LNCaP clone FGC (cell line): Measurements from ENCODE around the gene CTSD.

Experiments
- DNase-seq: peaks from one replicate; pipeline ENCODE4 v3.0.0-alpha.2; 2011; ENCODE audit warnings: low read depth
- H3K4me3 ChIP-seq: 2 replicates; pipeline ENCODE4 v1.5.1; 2011; ENCODE audit warnings: mild to moderate bottlenecking, low read depth, low read length, control low read depth
- CTCF ChIP-seq: IDR thresholded peaks from 2 replicates; pipeline ENCODE4 v1.5.1; 2012; ENCODE audit warnings: mild to moderate bottlenecking; ENCODE audit not compliant: control insufficient read depth, insufficient read depth; ENCODE audit errors: extremely low read depth

The CTSD gene

DNA sequence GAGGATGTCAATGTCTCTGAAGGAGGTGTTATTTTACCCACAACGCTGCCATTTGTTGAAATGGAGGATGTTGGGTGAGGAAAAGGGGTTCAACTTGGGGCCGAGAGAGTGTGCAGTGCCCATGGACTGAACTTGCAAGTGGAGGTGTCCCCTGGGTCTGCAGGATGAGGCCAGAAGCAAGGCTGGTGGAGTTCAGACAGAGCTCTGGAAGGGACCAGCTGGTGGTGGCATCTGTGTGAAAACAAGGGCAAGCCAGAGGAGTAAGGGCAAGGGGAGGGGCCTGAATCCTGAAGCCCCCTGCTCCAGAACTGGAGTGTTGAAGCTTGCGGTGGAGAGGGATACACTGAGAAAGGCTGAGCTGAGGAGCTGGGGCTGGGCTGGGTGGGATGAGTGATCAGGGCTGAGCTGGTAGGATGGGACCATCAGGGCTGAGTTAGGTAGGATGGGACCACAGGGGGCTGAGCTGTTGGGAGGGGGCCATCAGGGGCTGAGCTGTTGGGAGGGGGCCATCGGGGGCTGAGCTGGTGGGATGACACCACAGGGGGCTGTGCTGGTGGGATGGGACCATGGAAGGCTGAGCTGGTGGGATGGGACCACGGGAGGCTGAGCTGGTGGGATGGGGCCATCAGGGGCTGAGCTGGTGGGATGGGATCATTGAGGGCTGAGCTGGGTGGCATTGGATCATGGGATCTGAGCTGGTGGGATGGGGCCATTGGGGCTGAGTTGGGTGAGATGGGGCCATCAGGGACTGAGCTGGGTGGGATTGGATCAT lies 13.4 kb upstream of the CTSD start:
- TF ChIP-seq CTCF = no peak
- no peak for DNase-seq
- H3K4me3 ChIP-seq = no peak overlapping the region

- no peak overlapping the region for H3K4me3 ChIP-seq
- DNase-seq = no peak
- TF ChIP-seq CTCF = no peak
Measured at GRCh38 chr11:1776331-1776851, 12.7 kb upstream of the CTSD start.

- TF ChIP-seq CTCF = no peak
Measured at GRCh38 chr11:1774886-1775285, 11.2 kb upstream of the CTSD start.

DNA sequence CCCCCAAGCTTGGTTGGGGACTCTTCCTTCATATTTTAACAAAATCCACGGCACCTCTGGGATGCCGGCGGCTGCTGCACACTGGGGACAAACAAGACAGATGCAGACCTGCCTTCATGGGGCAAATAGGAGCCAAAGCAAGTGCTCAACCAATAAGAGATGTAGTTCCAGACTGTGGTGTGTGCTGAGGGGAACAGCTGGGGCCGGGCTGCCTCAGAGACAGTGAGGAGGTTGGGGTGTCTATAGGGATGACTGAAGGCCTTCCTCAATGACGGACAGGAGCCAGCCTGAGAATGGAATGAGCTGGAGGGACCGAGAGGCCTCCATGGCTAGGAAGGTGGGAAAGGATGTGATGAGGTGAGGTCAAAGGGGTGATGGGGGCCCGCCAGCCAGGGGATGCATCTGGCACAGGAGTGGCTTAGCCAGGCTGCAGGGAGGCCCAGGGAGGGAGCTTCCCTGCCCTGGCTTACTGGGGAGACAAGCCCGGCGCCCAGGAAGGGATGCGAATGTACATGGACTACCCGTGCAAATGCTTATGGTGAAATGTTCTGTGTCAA lies 10.3 kb upstream of the CTSD start:
- DNase-seq = no peak
- TF ChIP-seq CTCF = no peak
- no peak overlapping the region for H3K4me3 ChIP-seq

More at GRCh38 chr11:1774886-1775285, 11.2 kb upstream of the CTSD start:
- H3K4me3 ChIP-seq = no peak overlapping the region
- DNase-seq = no peak

DNA sequence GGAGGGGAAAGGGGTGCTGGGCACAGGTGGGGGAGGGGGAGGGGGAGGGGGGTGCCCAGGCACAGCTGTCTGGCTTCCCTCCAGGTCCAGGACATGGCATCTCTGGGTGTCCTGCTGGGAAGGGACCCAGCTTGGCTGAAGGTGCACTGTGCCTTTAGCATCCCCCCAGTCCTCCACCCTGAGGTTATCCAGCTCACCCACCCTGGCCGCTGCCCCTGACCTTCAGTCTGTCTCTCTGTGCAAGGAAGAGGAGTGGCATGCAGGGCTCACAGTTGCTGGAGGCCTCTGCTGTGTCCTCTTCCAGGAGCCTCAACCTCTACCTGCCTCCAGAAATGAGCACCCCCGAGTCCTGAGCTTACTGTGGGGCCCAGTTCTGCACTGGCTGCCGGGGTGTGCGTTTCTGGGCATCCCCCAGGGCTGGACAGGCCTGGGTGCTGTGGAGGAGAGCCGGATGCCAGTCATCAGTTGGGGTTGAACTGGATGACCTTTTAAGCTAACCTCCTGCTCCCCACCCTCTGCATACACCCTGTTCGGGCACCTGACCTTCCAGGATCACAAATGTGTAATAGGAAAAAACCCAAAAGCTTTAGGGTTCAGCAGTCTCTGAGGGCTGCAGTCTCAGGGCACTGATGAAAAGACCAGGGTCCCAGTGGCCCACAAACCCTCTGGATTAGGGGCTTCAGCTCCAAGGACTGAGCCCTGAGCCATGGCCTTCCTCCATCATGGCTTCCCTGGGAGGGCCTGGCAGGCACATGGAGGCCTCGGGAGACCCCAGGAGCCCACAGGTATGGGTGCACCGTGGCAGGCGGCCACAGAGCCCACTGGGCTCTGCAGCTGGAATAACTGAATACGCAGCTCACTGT lies 9.6 kb upstream of the CTSD start:
- H3K4me3 ChIP-seq = no peak overlapping the region
- no peak for TF ChIP-seq CTCF
- DNase-seq = no peak

DNA sequence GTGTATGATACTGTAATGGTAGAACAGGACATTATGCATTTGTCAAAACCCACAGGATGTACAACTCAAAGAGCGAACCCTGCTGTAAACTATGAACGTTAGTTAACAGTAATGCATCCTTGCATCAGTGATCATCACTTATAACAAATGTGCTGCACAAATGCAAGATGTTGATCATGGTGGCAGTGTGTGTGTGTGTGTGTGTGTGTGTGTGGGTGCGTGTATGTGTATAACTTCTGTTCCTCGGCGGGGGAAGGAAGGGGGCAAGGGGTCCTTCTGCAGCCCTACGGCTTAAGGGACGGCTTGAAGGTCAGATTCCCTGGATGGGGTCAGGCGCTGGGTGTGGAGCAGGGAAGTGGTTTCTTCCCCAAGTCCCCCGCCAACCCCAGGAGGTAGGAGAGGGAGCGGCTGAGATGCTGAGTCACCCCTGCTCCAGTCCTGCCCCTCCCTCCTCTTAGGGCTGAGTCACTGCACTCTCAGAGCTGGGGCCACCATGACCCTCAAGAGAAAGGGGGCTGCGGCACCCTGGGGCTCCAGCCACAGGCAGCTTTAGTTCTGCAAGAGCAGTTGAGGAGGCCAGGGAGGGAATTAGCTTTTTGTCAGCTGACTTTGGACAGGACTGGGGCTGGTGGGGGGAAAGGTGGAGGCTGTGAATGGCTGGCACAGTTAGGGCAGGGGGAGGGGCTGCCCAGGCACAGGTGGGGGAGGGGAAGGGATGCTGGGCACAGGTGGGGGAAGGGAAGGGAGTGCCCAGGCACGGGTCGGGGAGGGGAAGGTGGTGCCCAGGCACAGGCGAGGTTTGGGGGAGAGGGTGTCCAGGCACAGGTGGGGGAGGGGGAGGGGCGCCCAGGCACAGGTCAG lies 8.8 kb upstream of the CTSD start:
- TF ChIP-seq CTCF = no peak
- no peak for DNase-seq
- no peak overlapping the region for H3K4me3 ChIP-seq
